Hematopoietic multipotent progenitor cell treated with erythropoietin and hydrocortisone succinate and interleukin-3 and kit ligand, for 6 days (in vitro differentiated cells): ENCODE measurements around the gene FMN1.

Experiments used
- DNase-seq: peaks from one replicate; pipeline ENCODE4 v3.0.0-alpha.2; 2015

FMN1 gene

DNA sequence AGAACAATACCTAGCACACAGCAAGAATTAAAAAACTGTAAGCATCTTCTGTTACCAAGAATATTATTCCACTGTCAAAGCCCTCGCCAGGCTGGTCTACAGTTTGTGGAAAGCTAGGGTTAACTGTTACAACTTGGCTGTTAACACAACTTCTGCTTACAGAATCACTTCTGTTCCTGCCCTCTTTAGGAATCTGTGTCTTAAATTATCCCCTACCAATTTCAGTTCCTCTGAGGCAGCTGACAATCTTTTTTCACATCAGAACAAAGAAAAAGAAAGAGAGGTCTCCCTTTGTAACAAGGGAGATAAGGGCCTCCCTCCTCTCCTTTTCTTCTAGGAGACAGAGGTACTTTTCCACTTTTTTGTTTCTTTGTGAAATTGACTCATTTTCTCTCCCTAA is 188.9 kb downstream of the FMN1 start:
- no peak for DNase-seq

DNA sequence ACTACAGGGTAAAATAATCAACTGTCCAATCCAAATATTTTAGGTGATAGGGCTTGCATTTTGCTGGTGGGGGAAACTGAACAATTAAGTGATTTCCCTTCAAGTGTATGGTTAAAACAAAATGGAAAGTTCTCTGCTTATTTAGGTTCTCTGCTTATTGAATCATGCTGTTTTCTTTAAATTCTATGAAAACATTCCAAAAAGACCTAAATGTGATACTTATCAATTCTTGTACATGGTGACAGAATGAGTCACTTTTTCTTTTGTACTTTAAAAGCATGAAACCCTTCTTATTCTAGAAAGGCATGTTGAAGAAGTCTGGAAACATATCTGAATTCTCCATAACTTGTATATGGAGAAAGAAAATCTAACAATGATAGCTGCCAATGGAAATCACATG is 192.6 kb downstream of the FMN1 start:
- DNase-seq: no peak

DNA sequence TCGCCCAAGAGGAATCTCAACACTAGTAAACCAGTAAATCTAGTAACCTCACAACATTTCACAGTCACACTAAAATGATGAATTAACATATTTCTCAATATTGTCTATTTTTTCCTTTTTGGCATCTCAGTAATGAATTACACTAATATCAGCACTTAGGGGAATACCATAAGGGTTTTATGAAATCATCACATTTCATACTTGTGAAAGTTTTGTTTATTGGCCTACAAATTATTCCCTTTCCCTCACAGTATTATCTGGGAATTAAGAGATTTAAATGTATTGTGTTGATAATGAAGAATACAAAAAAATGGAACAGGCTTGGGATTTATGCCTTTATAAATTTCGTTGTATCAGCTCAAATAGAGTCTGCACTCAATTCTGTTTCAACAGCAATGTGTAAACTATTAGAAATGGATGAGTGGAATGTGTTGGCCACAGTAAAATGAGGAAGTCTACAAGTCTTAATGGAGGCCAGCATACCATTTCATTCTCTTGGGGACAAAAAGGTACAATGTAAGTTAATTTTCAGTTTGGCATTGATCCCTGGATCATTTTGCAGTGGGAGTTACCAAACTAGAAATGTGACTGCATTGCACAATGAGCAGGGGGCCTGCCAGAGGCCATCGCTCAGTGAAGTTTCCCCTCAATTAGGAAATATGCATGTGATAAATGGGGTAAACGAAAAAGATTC is 195.4 kb downstream of the FMN1 start:
- no peak for DNase-seq

DNA sequence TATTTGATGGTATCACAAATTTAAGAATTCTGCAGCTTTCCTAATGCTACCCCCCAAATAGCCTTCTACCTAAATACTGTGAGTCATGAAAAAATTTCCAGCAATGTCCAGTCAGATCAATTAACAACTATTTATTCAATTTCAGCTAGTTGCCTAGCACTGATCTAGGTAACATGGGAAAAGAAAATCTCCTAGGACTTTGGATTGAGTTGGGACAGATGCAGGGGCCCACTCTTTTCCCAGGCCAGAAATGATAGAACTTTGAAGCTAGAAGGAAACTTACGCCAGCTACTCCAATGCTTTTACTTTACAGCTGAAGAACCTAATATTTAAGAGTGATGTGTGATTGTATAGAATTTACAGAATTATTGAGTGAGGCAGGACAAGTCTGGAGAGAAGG is 196.3 kb downstream of the FMN1 start:
- no peak for DNase-seq

DNA sequence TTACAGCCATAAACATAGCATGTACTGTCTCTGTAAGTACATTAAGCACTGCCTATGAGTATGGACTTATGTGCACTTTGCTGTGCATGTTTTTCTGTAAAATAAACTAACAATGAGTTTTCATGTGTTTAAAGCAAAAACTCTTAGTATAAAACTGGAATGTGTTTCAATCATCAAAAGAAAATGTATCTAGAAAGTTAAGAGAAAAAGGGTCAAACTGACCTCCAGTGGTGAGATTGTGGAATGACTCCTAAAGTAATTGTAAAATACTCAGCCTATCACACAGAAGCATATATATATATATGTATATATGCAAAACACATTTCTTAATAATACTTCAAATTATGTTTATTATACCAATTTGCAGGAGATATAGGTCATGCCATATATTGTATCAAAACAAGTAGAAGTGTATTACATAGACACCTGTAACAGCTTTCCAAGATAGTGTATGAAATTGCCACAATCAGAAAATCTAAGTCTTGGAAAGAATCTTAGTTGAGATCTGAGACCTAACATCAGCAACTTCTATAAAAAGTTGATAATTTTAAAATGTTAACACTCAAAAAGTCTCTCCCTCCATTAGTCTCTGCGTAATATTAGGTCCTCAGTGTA is 199.6 kb downstream of the FMN1 start:
- peak; percentile 64 for DNase-seq

DNA sequence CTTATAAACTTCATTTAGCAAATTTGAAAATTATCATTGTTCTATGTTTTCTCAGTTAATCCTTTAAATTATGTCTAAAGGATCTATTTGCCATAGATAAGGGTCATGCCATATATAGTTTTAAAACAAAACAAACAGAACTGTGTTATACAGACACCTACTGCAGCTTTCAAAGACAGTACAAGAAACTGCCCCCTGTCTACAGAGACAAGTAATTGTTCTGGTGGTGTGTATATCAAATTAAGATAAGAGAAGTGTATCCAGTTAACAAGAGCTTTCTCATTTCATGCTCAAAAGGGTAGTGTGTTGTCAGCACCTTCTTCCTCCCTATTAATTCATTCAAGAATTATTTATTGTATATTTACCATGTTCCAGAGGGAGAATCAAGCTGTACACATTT is 201.2 kb downstream of the FMN1 start:
- DNase-seq: peak; percentile 42

DNA sequence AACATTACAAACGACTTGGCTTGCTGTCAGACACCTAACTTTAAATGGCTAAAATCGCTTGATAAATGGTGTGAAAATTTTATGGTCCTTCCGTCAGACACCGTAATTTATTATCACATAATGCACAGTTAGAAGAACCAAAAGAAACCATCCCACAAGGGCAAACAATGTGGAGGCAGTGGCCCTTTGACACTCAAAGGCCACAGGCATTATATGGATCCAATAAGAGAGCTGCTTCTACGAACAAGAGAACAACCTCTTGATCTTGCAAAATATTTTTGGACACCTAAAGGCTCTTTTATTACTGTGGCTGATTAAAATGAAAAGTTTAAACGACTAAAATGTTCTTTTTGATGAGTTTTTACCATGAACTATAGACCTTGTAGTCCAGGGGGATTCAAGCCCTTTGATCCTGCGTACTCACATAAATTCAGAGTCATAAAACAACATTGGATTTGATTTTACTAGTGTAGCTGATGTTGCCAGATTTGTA is 202.8 kb downstream of the FMN1 start:
- DNase-seq: no peak

DNA sequence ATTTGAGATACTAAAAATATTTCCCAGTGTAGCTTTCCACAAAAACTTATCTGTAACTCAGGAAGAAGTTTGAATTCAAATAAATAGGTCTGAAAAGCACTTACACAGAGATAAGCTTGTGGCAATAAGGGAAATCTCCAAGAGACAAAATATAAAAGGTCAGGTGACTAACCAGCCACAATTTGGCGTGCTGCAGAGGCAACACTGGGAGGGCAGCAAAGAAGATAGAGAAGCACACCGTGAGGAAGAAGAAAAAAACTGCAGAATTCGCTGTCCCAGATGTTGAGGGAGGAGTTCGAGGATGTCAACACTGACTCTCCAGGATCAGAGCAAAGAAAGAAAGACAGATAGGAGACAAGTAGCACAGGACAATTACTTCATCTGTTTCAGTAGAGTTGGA is 204.4 kb downstream of the FMN1 start:
- no peak for DNase-seq

DNA sequence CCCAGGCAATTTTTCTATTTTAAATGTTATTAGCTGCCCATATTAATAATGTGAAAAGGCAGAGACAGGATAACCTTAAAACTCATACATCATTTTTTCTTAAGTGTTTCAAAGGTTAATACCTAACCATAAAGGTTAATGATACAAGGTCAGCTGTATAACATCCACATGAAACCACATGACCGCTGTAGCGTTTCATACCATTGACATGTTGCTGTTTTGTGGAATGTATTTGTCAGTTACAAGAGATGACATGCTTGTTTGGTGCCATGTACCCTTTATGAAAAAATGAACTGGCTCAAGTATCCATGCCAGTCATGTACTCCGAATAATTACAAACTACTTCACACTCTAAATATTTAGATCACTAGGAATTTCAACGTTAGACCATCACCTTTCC is 207.4 kb downstream of the FMN1 start:
- no peak for DNase-seq

DNA sequence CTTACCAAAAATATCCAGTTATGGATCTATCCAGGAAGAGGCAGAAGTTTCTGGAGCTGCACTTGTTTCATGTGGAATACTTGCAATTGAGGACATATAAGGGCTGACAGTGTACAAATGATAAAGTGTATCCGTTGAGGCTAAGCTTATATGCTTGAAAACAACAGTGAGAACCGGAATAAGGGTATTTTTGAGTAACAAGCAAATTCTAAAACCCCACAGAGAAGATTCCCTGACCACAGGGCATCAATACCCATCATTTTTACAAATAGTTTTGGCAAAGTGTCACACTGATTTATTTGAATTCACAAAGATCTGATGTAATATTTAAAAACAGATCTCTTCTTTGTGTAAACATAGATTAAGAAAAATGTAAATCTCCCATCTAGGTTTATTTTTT is 208.4 kb downstream of the FMN1 start:
- no peak for DNase-seq

DNA sequence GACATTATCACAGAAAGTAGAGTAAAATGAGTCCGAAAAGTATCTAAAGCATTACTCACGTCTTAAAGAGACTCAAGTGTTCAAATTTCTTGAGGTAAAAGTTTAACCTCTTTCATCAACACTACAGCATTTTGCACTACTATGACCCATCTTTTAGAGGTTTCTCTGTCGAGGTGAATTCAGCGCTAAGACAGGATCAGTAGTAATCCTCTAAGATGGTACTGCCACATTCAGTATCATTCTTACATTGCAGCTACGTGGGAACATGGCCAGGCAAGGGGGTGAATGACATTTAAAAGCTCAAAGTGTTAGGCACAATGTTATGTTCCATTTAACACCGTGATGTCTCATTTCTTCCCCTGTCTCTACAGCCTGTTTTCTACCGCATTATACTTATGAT is 210.8 kb downstream of the FMN1 start:
- no peak for DNase-seq

DNA sequence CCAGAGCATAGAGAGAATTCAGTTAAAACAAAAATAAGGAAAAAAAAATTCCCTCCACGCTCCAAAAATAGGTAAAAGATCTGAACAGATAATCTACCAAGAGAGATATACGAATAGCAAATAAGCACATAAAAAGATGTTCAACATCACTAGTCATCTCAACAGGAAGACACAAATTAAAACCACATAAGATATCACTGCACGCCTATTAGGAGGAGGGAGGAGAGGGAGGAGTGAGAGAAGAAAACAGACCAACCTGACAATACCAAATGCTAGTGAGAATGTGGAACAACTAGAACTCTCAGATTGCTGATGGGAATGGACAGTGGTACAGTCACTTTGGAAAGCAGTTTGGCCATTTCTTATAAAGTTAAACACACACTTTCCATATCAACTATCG is 212.5 kb downstream of the FMN1 start:
- DNase-seq: no peak

DNA sequence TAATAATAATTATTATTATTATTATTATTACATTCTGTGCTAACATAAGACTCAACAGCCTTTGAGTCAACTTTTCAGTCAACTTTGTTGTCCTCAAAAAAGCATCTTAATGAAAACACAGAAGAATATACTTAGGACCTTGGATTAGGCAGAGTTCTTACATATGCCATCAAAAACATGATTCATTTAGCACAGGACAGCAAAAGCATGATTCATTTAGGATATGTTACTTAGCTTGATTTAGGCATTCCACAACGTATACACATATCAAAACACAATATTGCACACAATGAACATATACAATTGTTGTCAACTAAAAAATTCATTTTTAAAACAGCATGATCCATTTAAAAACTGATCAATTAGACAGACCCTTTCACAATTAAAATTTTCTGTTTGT is 213.0 kb downstream of the FMN1 start:
- DNase-seq: no peak

DNA sequence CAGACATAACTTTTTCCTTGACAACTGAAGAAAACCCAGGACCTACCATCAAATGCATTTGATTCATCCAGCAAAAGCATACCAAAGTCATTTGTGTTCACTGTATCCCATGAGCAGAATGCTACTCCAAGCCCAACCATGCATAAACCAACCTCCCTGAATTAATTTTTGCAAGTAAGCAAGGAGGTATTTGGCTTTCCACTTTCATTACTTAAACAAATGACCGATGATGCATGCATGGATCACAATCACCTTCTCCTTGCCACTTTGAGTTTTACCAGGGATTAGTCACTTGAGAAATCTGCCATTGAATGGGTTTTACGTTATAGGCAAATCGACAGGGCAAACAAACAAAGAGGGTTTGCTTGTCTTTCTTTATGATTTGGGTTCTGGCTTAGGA is 214.8 kb downstream of the FMN1 start:
- DNase-seq: no peak

DNA sequence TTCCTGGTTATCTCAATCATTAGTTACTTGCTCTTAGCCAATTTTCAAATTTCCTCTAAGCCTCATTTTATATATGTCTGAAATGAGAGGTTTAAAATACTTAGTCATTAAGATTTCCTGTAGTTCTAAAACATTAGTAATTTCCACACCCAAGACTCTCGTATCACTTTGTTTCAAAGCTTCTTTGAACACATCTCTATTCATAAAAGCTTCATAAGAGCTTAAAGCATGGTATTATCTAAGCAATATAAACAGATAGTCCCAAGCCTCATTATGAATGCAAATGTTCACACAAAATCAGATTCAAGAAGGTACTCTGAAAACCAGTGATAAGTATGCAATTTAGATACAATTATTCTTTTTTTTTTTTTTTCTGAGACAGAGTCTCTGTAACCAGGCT is 217.0 kb downstream of the FMN1 start:
- DNase-seq: no peak

DNA sequence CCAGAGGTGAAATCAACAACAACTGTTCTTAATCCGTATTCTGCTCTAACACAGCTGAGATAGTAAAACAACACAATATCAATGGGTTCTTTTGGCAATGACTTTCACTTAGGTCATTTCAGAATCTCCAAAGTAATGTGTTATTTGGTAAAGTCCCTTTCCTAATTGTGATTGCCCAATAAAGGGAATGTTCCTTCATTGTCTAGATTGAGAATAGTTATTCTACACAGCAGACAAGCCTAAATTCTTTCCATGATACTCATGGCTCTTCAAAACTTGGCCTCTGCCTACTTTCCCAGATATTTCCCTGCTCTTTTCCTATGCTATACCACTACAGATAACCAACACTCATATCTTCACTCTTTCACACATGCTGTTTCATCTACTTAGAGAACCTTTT is 219.8 kb downstream of the FMN1 start:
- DNase-seq: no peak

DNA sequence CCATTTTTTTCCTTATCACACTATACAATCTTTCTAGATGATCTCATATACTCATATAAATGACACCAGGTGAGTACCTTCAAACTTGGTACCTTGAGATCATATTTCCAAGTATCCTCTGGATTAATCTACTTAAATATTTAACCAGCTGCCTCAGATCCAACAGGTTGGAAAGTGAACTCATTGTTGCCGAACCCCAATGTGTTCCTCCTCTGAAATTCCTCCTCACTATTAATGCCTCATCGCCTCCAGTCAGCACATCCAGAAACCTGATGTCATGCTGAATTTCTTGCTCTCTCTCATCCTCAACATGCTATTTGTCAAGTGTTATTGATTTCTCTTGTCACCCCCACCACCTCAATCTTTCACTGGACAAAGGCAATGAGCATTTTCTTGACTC is 221.8 kb downstream of the FMN1 start:
- no peak for DNase-seq

DNA sequence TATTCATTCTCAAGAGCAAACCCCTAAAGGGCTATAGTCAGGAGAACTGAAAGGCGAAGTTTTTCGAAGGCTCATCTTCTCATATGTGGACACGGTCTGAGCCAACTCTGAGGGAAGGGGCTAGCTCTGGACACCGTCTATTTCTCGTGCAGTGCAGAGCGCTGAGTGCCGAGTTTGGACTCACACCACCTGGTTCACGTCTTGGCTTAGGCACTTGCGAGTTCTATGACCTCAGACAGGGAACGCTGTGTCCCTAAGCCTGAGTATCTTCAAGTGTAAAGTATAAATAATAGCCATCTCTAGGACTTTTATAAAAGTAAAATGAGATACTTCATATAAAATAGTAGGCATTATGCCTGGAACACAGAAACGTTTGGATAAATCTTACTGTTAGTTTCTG is 223.7 kb downstream of the FMN1 start:
- no peak for DNase-seq

DNA sequence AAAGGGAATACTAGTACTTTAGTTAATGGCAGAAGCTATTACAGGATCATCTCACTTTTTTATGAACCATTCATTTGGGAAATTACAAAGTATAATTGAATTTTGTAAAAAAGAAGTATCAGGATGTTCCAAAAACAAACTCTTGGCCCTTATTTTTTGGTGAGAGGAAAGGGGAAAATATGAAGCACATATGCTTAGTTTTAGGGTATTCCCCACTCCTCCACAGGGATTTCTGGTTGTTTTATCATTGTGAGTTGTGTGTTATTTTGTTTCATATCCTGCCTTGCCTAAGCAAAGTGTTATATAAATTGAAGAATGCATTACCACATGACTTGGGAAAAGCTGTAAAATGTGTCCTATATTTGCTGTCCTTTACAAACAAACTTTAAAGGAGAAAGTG is 227.0 kb downstream of the FMN1 start:
- DNase-seq: no peak

DNA sequence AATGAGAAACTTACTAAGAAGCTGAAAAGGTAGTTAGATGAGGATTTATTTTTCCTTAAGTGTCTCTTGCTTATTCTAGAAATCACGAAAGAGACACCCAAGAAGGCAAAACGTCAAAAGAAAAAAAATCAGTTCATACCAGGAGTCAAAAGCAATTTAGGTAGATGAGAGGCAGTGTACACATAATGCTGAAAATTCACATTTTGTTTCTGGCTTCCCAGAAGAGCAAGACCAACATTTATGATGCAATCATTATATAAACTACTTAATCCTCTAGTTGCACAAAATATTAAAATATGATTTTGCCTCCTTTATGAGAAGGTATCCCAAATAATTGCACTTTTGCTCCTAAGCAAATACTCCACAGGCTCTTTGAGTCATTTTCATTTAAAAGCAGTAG is 228.0 kb downstream of the FMN1 start:
- no peak for DNase-seq

DNA sequence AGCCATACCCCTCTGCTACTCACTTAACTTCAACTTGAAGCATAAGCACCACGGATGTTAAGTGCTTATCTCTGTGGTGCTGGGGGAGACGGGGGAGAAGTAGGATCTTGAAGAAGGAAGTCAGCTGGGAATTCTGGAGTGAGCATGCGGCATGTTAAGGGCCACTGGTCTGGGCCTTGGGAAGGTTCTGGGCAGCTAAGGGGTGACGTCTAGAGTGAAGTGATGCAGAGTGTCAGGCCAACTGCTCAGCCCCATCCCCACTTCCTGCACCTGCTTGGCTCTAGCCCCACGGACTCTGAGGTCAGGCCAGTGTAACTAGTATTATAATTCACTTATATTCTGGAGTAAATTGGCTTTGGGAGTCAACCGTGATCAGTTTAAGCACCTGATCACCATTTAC is 228.6 kb downstream of the FMN1 start:
- DNase-seq: no peak

DNA sequence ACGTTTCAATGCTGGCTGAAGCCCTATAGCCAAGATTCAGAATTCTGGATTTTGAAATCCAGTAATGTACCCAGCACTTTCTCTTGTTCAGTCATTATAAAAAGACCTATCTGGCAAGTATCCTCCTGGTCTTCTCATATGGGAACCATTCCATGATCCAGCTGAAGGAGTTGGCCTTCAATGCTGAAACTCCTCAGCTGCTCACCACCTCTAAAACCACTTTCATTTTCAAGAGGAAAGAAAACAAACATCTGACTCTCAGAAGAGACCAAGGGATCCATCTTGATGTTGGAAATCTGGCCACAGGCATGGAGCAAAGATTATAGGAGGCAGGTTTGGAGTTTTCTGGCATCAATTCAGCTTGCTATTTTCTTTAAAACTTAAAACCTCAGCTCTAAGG is 235.4 kb downstream of the FMN1 start:
- no peak for DNase-seq

DNA sequence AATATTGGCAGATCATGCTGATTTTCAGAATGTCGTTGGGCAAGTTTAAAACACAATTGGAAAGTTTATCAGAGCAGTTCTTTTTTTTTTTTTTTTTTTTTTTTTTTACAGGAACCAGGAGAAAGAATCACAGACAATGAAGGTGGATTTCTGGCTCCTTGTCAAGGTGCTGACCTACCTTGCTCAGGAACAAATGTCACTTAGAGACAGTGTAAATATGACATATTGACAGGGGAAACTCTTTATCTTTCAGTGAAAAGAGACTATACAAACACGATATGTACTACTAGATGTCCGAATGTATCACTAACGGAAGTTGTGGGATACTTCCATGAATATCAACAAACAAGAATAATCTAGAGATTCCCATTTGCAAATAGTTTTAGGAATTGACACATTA is 237.3 kb downstream of the FMN1 start:
- no peak for DNase-seq

DNA sequence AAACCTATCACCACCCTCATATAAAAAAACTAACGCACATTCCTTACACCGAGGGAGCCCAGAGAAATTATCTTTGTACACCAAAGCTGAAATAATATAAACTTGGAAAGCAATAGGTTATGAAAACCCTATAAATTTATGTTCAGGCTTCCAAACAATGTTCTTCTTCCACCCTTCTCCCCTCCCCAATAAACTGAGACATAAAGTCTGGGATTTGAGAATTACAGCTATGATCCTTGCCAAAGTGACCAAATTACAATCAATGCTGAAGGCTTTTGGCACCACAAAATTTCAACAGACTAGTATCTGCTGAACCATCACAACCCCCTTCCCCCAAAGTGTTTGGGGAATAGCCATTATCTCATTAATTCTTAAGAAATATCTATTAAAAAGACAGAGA is 237.8 kb downstream of the FMN1 start:
- DNase-seq: no peak

DNA sequence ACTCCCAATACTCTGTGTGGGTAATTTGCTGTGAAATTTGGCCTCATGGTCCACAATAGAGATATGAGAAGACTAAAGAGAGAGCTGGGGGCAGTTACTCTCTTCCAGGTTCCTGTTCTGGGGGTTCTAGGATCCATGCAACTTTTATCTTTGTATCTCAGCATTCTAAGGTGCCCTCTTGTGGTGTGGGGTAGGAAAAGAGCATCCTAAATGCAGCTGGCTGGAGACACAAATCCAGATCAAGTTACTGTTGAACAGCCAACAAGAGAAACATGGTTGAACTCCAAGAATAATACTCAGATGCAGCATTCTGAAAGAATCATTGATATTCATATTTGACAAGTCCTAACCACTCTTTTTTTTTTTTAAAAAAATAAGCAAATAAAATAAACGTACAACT is 238.5 kb downstream of the FMN1 start:
- peak; percentile 45 for DNase-seq
